IgD-negative memory B cell (primary cell): ENCODE measurements around the gene HOXB7. TPM values are rescaled to one million over a fixed set of nuclear protein-coding genes. Genes with fewer than 3 reads are reported as not detected.

Experiments used
- H3K27ac Mint-ChIP-seq, 3 donors: one replicate each; pipeline ENCODE4 v1.8.0; 2020 to 2022; ENCODE audit warnings: mild to moderate bottlenecking in 3 of 3, mixed read lengths in 3 of 3, moderate library complexity in 1 of 3
- H3K27me3 Mint-ChIP-seq: one replicate; pipeline ENCODE4 v1.8.0; 2021; ENCODE audit warnings: mixed read lengths
- H3K36me3 Mint-ChIP-seq: one replicate; pipeline ENCODE4 v1.8.0; 2020; ENCODE audit warnings: mild to moderate bottlenecking, mixed read lengths
- H3K4me1 Mint-ChIP-seq, 3 donors: one replicate each; pipeline ENCODE4 v1.8.0; 2020 to 2022; ENCODE audit warnings: mixed read lengths in 3 of 3, mild to moderate bottlenecking in 1 of 3
- H3K4me3 Mint-ChIP-seq, 4 donors: one replicate each; pipeline ENCODE4 v1.8.0; 2020 to 2022; ENCODE audit warnings: mild to moderate bottlenecking in 4 of 4, mixed read lengths in 4 of 4, moderate library complexity in 3 of 4
- H3K9me3 Mint-ChIP-seq, 3 donors: one replicate each; pipeline ENCODE4 v1.8.0; 2020 to 2021; ENCODE audit warnings: mixed read lengths in 3 of 3, mild to moderate bottlenecking in 1 of 3
- polyA plus RNA-seq: library from polyadenylated mRNA; unstranded; fragments of 300-500 nt; fragmentation: Illumina TruSeq; gene quantifications from one replicate; pipeline ENCODE4 v1.2.3, GENCODE V29; 2021

The HOXB7 gene
- polyA plus RNA-seq, 1 donor from 2014 or later: not detected

DNA sequence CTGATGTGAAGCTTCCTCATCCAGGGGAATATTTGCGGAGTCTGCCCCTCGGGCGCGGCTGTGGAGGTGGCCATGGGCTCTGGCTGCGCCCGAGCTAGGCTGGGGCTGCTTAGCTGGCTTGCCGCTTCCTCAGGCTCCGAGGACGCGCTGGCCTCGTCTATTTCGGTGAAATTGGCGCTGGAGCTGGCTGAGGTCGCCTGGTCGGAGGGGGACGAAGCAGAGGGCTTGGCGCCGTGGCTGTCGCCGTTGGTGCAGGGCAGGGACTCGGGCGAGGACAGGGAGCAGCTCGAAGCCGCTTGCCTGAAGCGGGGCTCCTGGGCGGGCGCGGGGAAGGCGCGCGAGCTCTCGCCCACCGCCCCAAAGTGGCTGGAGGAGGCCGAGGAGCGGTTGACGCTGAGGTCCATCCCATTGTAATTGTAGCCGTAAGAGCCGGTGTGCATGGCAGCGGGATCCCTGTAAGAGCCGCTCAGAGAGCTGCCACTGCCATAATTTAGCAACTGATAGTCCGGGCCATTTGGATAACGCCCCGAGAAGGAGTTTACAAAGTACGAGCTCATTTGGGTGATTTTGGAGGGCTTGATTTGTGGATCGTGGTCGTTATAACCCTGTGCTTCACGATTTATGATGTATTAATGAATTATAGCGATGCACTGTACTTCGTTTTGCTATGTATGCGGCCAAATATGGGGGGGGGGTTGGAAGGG, 17.5 kb downstream of the HOXB7 start, which contains the start of gene HOXB5:
Gene HOXB5 (minus strand): TSS at position 654 of the 704 bp plus-strand sequence. CDS start 97 bp downstream, at position 557.
- Mint-ChIP-seq H3K27ac (peak within 1 kb of the TSS; percentile 89 to 90 (median 90)), H3K4me1 (peaks cover 17 to 21% (median 21%) of the 10 kb centered on the region in 3 donors), H3K27me3 (peaks cover 80% of the 10 kb centered on the region), H3K9me3 (peaks cover 0 to 2% (median 0%) of the 10 kb centered on the region in 3 donors), H3K36me3 (no peaks in the 10 kb centered on the region), H3K4me3 (peak within 1 kb of the TSS; percentile 58 to 79 (median 66))

- Mint-ChIP-seq H3K4me1 (peaks cover 12 to 18% (median 17%) of the 10 kb centered on the region in 3 donors), H3K27ac (peak overlapping the region; percentile 85 to 90 (median 90)), H3K9me3 (no peaks in the 10 kb centered on the region), H3K36me3 (no peaks in the 10 kb centered on the region), H3K4me3 (peak overlapping the region; percentile 10 to 70 (median 60)), H3K27me3 (peaks cover 80% of the 10 kb centered on the region)
Measured at GRCh38 chr17:48592577-48592976, 18.2 kb downstream of the HOXB7 start.

DNA sequence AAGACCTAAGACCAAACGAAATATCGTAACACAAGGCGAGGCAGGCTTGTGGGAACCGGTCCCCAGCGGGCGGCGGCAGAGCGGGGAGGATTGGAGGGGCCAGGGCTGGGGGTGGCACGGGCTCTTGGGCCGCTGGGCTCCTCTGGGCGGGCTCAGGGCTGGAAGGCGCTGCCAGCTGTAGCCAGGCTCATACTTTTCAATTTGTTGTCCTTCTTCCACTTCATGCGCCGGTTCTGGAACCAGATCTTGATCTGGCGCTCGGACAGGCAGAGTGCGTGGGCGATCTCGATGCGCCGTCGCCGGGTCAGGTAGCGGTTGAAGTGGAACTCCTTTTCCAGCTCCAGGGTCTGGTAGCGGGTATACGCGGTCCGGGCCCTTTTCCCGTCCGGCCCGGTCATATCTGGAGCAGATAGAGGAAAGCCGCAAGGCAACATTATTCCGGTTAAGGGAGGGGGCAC, 18.7 kb downstream of the HOXB7 start:
- H3K9me3 Mint-ChIP-seq: no peaks in the 10 kb centered on the region
- H3K36me3 Mint-ChIP-seq: no peaks in the 10 kb centered on the region
- H3K27ac Mint-ChIP-seq: peak overlapping the region in 2 of 3 donors; percentile 64 to 90
- peaks cover 81% of the 10 kb centered on the region for H3K27me3 Mint-ChIP-seq
- peaks cover 10 to 22% (median 17%) of the 10 kb centered on the region in 3 donors for H3K4me1 Mint-ChIP-seq
- peak overlapping the region in 1 of 4 donors; percentile 70 for H3K4me3 Mint-ChIP-seq

DNA sequence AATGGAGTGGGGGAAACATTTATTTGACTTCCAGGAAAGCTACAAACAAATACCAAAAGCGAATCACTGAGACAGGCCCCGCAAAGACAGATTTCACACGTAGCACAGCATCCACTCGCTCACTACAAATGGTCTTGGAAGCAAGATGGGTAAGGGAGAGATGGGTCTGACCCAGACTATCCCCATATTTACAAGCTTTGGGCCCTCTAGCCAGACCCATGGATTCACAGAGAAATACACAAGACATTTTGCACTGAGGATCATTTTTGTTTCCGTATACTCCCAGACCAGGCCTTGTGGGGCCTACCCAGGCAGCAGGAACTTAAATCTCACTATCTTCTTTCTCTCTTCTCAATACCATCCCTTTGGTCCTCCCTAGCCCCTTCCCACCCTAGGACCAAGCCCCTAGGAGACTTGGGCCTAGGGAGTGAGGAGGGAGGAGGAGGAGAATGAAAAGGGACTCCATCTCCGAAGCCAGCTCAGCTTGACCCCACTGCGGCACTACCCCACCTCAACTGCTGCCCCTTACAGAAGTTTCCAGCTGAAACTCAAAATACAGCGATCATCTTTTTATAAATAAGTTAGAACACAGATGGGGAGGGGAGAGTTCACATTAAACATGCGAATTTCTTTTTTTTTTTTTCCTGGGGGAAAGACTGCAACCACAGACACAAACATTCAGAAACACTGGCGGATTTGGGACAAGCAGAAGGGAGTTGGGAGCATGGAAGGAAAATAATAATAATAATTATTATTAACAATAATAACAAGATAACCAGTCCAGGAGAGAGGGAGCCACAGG, 19.4 kb downstream of the HOXB7 start:
- Mint-ChIP-seq H3K36me3 (no peaks in the 10 kb centered on the region), H3K27ac (peak overlapping the region in 1 of 3 donors; percentile 64), H3K4me3 (peak overlapping the region in 2 of 4 donors; percentile 70 to 73), H3K27me3 (peaks cover 80% of the 10 kb centered on the region), H3K4me1 (peaks cover 7 to 23% (median 15%) of the 10 kb centered on the region in 3 donors), H3K9me3 (no peaks in the 10 kb centered on the region)

DNA sequence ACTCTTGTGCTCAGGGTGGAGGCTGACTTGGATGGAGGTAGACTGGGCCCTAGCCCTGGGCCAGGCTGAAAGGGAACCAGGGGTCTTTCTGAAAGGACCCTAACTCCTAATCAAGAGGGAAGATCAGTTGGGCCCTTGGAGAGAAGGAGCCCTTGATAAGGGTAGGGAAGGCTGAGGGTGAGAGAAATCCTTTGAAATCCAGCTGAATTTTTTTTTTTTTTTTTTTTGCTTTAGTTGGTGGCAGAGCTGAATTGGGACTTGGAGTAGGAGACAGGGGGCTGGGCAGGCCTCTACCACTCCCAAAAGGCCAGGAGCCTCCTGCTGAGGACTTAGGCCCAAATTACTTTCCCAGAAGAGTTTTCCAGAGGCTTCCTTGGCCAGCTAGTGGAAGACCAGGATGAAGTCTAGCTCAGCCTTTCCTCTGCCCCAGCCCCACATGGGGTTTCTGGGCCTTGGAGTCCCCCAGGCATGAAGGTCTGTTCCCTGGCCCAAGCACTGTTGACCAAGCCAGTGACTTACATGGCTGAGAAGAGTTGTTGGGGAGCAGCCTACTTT, 20.1 kb downstream of the HOXB7 start:
- no peaks in the 10 kb centered on the region for H3K36me3 Mint-ChIP-seq
- peaks cover 82% of the 10 kb centered on the region for H3K27me3 Mint-ChIP-seq
- no peaks in the 10 kb centered on the region for H3K9me3 Mint-ChIP-seq
- peak overlapping the region in 1 of 3 donors; percentile 91 for H3K27ac Mint-ChIP-seq
- peaks cover 11 to 31% (median 20%) of the 10 kb centered on the region in 3 donors for H3K4me1 Mint-ChIP-seq
- H3K4me3 Mint-ChIP-seq: peak overlapping the region in 1 of 4 donors; percentile 70

DNA sequence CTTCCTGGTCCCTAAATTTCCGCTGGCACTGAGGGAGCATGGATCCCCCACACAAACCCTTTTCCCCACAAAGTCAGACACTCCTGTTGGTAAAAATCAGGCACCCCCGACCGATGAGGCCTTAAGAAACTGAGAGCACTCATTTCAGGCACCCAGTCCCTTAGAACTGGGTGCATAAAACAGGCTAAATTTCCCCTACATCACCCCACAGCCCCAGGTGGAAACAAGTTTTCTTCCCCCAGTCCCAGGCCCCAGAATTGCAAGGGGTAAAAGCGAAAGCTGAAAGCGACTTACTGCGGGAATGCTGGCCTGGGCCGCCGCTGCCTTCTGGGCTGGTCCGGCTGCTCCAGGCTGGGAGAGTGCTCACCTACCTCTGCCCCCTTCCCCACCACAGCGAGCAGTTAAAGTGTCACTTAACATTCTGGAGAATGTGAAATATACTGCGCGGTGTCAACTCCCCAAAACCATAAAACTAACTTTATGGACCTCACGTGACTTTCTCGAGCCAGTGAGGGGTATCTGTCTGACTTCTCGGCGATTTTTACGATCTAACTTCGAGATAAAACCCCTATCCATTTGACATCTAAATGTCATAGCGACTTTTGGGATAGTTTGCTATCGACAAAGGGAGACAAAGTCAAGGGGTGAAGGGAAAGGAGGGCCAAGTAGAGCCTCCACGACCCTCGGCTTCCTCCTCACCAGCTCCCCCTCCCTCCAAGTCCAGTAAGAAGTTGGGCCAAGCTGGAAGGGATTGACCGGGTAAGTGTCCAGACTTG, 20.8 kb downstream of the HOXB7 start, which contains the start of gene HOXB3:
Gene HOXB3 (minus strand): TSS at position 411 of the 776 bp plus-strand sequence. CDS start 37,767 bp downstream, outside the sequence.
- Mint-ChIP-seq H3K36me3 (no peaks in the 10 kb centered on the region), H3K9me3 (no peaks in the 10 kb centered on the region), H3K4me1 (peaks cover 16 to 38% (median 25%) of the 10 kb centered on the region in 3 donors), H3K4me3 (peak within 1 kb of the TSS in 2 of 4 donors; percentile 70 to 73), H3K27me3 (peaks cover 82% of the 10 kb centered on the region), H3K27ac (peak within 1 kb of the TSS in 1 of 3 donors; percentile 91)

- H3K27ac Mint-ChIP-seq: peak overlapping the region in 1 of 3 donors; percentile 91
- peaks cover 17 to 38% (median 25%) of the 10 kb centered on the region in 3 donors for H3K4me1 Mint-ChIP-seq
- peak overlapping the region in 1 of 4 donors; percentile 64 for H3K4me3 Mint-ChIP-seq
- H3K9me3 Mint-ChIP-seq: no peaks in the 10 kb centered on the region
- H3K36me3 Mint-ChIP-seq: no peaks in the 10 kb centered on the region
- H3K27me3 Mint-ChIP-seq: peaks cover 86% of the 10 kb centered on the region
Measured at GRCh38 chr17:48589060-48589830, 21.6 kb downstream of the HOXB7 start.

- Mint-ChIP-seq H3K9me3 (no peaks in the 10 kb centered on the region), H3K27me3 (peaks cover 90% of the 10 kb centered on the region), H3K36me3 (no peaks in the 10 kb centered on the region), H3K4me1 (peaks cover 17 to 39% (median 23%) of the 10 kb centered on the region in 3 donors), H3K27ac (peak overlapping the region in 1 of 3 donors; percentile 91), H3K4me3 (peak overlapping the region in 1 of 4 donors; percentile 59)
Measured at GRCh38 chr17:48588528-48588927, 22.3 kb downstream of the HOXB7 start.

DNA sequence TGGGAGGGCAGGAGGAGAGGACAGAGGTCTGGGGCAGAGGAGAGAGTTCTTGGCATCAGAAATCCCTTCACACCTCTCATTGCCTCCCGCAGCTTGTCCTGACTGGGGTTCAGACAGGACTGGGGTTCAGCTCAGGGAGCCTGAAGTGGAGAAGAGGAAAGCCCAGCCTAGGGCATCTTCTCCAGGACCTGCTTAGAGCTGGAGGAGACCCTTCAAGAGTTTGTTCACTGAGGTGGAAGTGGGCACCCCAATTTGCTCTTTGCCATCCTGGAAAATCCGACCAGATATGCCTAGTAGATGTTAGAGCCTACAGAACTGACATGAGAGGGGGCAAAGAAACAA, 22.8 kb downstream of the HOXB7 start:
- Mint-ChIP-seq H3K4me1 (peaks cover 17 to 35% (median 21%) of the 10 kb centered on the region in 3 donors), H3K36me3 (no peaks in the 10 kb centered on the region), H3K9me3 (no peaks in the 10 kb centered on the region), H3K27me3 (peaks cover 87% of the 10 kb centered on the region), H3K4me3 (peak overlapping the region in 1 of 4 donors; percentile 59), H3K27ac (peak overlapping the region in 1 of 3 donors; percentile 91)

- Mint-ChIP-seq H3K4me1 (peaks cover 19 to 32% (median 19%) of the 10 kb centered on the region in 3 donors), H3K36me3 (no peaks in the 10 kb centered on the region), H3K4me3 (peak overlapping the region in 1 of 4 donors; percentile 61), H3K27ac (peak overlapping the region; percentile 9 to 93 (median 91)), H3K27me3 (peaks cover 86% of the 10 kb centered on the region), H3K9me3 (no peaks in the 10 kb centered on the region)
Measured at GRCh38 chr17:48587276-48588073, 23.3 kb downstream of the HOXB7 start.

DNA sequence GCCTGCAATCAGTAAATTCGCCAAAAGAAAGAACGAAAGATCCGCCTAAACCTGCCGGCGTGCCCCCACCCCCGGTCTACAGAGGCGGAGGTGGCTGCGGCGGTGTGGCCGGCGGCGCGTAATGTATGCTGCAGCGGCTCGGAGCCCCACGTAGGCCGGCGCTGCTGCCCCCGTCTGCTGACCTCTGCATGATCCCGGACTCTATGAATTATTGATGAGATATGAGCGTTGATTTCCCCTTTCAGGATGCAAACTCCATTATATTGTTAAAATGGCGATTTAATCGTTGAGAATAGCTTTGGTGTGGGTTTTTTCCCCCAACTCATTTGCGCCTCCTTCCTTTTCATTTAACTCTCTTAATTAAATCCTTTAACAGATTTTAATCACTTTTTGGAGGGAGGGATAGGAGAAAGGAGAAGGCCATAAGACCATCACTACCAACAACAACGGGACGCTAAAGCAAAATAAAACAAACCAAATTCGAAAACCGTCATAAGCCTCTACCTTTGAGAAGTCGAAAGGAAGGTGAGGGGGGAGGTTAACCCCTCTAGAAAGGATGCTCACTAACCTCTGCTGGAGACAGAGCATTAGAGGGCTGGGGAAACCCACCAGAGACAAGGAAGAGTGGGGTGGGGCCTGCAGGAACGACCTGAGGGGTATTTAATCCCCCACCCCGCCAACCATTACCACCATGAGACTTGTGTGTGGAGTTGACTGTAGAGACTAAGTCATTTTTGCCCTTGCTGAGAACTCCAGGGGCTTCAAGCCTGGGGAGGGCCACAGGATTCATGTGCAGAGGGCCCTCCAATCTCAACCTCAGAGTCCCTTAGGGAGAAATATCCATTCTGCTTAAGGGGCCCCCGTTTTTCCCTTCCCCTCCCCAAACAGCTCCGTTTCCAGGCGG, 24.2 kb downstream of the HOXB7 start:
- H3K27ac Mint-ChIP-seq: peak overlapping the region; percentile 9 to 93 (median 91)
- peaks cover 86% of the 10 kb centered on the region for H3K27me3 Mint-ChIP-seq
- H3K4me3 Mint-ChIP-seq: peak overlapping the region; percentile 70 to 93 (median 85)
- H3K4me1 Mint-ChIP-seq: peaks cover 20 to 36% (median 21%) of the 10 kb centered on the region in 3 donors
- H3K36me3 Mint-ChIP-seq: no peaks in the 10 kb centered on the region
- no peaks in the 10 kb centered on the region for H3K9me3 Mint-ChIP-seq

GRCh38 chr17:48584223-48584741, 26.5 kb downstream of the HOXB7 start:
- peak overlapping the region in 1 of 3 donors; percentile 92 for H3K27ac Mint-ChIP-seq
- peaks cover 22 to 54% (median 22%) of the 10 kb centered on the region in 3 donors for H3K4me1 Mint-ChIP-seq
- no peaks in the 10 kb centered on the region for H3K36me3 Mint-ChIP-seq
- H3K9me3 Mint-ChIP-seq: no peaks in the 10 kb centered on the region
- H3K4me3 Mint-ChIP-seq: peak overlapping the region in 3 of 4 donors; percentile 1 to 93 (median 2)
- H3K27me3 Mint-ChIP-seq: peaks cover 84% of the 10 kb centered on the region
